Psoas muscle (tissue), 8 donors: Measurements from ENCODE around the gene FHOD1. TPM values are rescaled to one million over a fixed set of nuclear protein-coding genes. Genes with fewer than 3 reads are reported as not detected.

ENCODE experiments used
- ATAC-seq, 4 donors: fragments of 200-7000 bp; cut with Tn5 transposase; one replicate each; pipeline ENCODE4 v1.9.1; 2020; ENCODE audit warnings: moderate library complexity in 3 of 4, mild to moderate bottlenecking in 2 of 4
- DNase-seq, 2 donors: peaks; one replicate each; pipeline ENCODE4 v3.0.0-alpha.2; 2020
- H3K27ac ChIP-seq: fragments of 200-600 bp; one replicate; pipeline ENCODE4 v1.8.0; 2022
- H3K27me3 ChIP-seq, 3 donors: fragments of 200-600 bp in 1 of 3; one replicate each; pipeline versions ENCODE4 v1.6.1 to v1.8.0; 2013 to 2022; ENCODE audit warnings: low read length in 2 of 3, mild to moderate bottlenecking in 2 of 3, moderate library complexity in 1 of 3; ENCODE audit not compliant: insufficient read depth in 3 of 3
- H3K36me3 ChIP-seq, 2 donors: fragments of 200-600 bp in 1 of 2; one replicate each; pipeline versions ENCODE4 v1.6.1 to v1.8.0; 2013 to 2022; ENCODE audit warnings: low read depth in 1 of 2, mild to moderate bottlenecking in 1 of 2, moderate library complexity in 1 of 2; ENCODE audit not compliant: insufficient read depth in 1 of 2
- H3K4me1 ChIP-seq: fragments of 200-600 bp; one replicate; pipeline ENCODE4 v1.8.0; 2022
- H3K4me3 ChIP-seq: fragments of 200-600 bp; one replicate; pipeline ENCODE4 v1.8.0; 2022; ENCODE audit warnings: mild to moderate bottlenecking
- H3K9me3 ChIP-seq: fragments of 200-600 bp; one replicate; pipeline ENCODE4 v1.8.0; 2022
- whole genome bisulfite sequencing, 3 donors: extraction: QIAGEN DNeasy Blood & Tissue Kit; methylation state at CpG; one replicate each; pipeline versions ENCODE4 v1.1.6 to v1.1.7; 2013; 5-methylcytosine and 5-hydroxymethylcytosine counted together
- intact Hi-C, 2 donors: fragments of 100-400 bp; cut with DNase I; formaldehyde crosslinking; loops; one replicate each; pipeline versions ENCODE4 v1.11.0 to v1.14.2; 2022
- polyA plus RNA-seq, 3 donors: library from polyadenylated mRNA; stranded (reverse); fragments of 200-250 nt; gene quantifications; one replicate each; pipeline ENCODE4 v1.2.3, GENCODE V29; 2013
- total RNA-seq, 4 donors: library from RNA; stranded (reverse); fragmentation: NEBNext Ultra II Directional in 2 of 4; extraction: Animal tissue kit (Norgen Biotek cat#: 25700) in 2 of 4; gene quantifications; one replicate each; pipeline versions ENCODE4 v1.2.1 to v1.2.4, GENCODE V29; 2021 to 2023
- TF ChIP-seq, protein P1 (sequence below): fragments of 200-600 bp; IDR thresholded peaks from one replicate; pipeline ENCODE4 v1.8.0; 2022; ENCODE audit warnings: antibody characterized with exemption
- donor health status: healthy with polysubstance abuse.
- donor health status: DM: no; HTN: no; CAD: no; lungs with moderate emphysema.
- donor health status: Bipolar disorder and iron deficiency.
- donor health status: healthy.
- donor health status: DM: yes; HTN: yes; CAD: no.
- donor health status: DM: no; HTN: no; CAD: no.
- donor health status: DM: no; HTN: no; CAD: no.
- donor health status: DM: yes; HTN: yes; CAD: no.

Gene FHOD1
- total and polyA plus RNA-seq, 7 donors: 16.9 to 154 (median 61.5) TPM

DNA sequence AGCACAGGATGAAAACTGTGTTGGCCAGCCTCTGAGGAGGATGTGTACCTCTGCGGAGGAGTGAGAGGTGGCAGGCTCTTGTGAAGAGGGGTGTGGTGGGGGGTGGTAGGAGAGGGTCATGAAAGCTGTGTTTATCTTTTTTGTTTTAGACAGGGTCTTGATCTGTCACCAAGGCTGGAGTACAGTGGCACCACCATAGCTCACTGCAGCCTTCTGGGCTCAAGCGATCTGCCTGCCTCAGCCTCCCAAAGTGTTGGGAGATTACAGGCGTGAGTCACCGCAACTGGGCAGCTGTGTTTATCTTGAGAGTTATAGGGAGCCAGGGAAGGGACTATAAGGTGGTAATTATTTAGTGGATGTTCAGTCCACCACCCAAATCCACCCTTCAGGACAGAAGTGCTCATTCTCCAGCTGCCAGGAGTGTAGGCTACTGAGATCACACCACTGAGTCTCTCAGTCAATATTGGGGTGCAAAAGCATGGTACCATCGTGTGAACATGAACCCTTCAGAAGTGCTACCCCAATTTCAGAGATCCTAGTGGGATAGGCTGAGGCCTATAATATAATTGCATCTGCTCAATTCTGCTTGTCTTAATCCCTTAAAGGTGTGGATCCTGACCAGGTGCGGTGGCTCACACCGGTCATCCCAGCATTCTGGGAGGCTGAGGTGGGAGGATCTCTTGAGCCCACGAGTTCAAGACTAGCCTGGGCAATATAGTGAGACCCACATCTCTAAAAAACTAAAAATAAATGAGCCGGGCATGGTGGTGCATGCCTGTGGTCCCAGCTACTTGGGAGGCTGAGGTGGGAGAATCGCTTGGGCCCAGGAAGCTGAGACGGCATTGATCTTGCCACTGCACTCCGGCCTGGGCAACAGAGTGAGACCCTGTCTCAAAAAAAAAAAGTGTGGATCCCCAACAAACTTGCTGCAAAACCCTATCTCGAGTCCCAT, 56.6 kb downstream of the FHOD1 start:
- H3K4me1 ChIP-seq: peaks cover 28% of the 10 kb centered on the region
- DNase-seq (no peak), ATAC-seq (no peak)
- TF ChIP-seq, protein P1, sequence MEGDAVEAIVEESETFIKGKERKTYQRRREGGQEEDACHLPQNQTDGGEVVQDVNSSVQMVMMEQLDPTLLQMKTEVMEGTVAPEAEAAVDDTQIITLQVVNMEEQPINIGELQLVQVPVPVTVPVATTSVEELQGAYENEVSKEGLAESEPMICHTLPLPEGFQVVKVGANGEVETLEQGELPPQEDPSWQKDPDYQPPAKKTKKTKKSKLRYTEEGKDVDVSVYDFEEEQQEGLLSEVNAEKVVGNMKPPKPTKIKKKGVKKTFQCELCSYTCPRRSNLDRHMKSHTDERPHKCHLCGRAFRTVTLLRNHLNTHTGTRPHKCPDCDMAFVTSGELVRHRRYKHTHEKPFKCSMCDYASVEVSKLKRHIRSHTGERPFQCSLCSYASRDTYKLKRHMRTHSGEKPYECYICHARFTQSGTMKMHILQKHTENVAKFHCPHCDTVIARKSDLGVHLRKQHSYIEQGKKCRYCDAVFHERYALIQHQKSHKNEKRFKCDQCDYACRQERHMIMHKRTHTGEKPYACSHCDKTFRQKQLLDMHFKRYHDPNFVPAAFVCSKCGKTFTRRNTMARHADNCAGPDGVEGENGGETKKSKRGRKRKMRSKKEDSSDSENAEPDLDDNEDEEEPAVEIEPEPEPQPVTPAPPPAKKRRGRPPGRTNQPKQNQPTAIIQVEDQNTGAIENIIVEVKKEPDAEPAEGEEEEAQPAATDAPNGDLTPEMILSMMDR: no peak
- H3K9me3 ChIP-seq: no peaks in the 10 kb centered on the region
- H3K27ac ChIP-seq: peak overlapping the region; percentile 87
- intact Hi-C loops: loop anchor here in 1 of 2 donors (5.0 kb wide), 1 partner anchor 37 kb away; the partner anchor contains the start of gene TMEM208
- no peak overlapping the region for H3K4me3 ChIP-seq
- no peaks in the 10 kb centered on the region for H3K27me3 ChIP-seq
- peaks cover 10 to 22% of the 10 kb centered on the region in 2 donors for H3K36me3 ChIP-seq
- WGBS, 3 donors: 74 to 80% (median 79%) methylated on average over 13 of the region's 13 CpGs

DNA sequence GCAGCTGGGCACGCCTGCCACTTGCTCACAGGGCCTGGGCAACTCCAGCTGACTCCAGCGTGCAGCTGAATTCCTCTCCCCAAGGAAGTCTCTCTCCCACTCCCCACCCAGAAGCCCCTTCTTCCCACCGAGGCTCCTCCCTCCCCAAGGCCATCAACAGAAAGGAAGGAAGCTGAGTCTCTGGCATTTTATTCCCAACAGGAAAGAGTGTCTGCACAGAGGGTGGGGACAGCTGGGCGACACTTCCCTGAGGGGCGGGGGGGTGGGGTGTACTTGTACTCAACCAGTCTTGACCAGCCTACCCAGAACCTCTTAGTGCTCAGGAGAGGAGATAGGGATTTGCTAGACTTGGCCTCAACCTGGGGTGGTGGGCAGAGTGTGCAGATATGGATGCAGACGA, 57.2 kb downstream of the FHOD1 start, which contains the start of gene EXOC3L1:
Gene EXOC3L1 (minus strand): TSS at position 96 of the 400 bp plus-strand sequence. CDS start 460 bp downstream, outside the sequence.
- H3K4me3 ChIP-seq: peak within 1 kb of the TSS; percentile 11
- H3K36me3 ChIP-seq: peaks cover 4 to 15% of the 10 kb centered on the region in 2 donors
- no peak within 1 kb of the TSS for H3K27ac ChIP-seq
- no peaks in the 10 kb centered on the region for H3K27me3 ChIP-seq
- no peaks in the 10 kb centered on the region for H3K9me3 ChIP-seq
- TF ChIP-seq, protein P1: no peak
- H3K4me1 ChIP-seq: peaks cover 34% of the 10 kb centered on the region
- DNase-seq (no peak), ATAC-seq (no peak)
- 31 to 43% (median 41%) methylated on average over 6 of the region's 6 CpGs for WGBS, 3 donors
- intact Hi-C loops: loop anchor here in 1 of 2 donors (5.0 kb wide), 1 partner anchor 37 kb away; the partner anchor contains the start of gene TMEM208

DNA sequence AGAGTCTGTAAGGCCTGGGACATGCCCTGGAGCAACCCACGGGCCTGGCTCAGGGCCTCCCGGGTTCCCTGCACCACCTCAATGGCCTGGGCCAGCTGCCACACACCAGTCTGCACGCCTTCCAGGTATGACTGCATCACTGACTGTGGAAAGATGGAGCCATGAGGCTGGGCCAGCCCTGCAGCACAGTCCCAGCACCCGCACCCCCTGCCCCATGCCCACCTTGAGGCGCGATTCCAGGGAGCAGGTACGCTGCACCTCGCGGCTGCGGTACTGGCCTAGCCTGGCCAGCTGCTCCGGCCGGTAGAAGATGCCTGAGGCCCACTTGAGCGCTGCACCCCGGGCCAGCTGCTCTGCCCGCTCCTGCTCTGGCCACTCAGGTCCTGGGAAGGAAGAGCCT, 58.5 kb downstream of the FHOD1 start:
- 87 to 90% (median 88%) methylated on average over 15 of the region's 15 CpGs for WGBS, 3 donors
- Histone ChIP-seq H3K36me3 (peaks cover 0 to 3% of the 10 kb centered on the region in 2 donors), H3K4me3 (no peak overlapping the region), H3K27ac (no peak overlapping the region), H3K9me3 (no peaks in the 10 kb centered on the region), H3K4me1 (peaks cover 39% of the 10 kb centered on the region), H3K27me3 (no peaks in the 10 kb centered on the region)
- ATAC-seq (no peak), DNase-seq (peak in 1 of 2 donors; percentile 51)
- TF ChIP-seq, protein P1: no peak
- intact Hi-C loops: no loop called here

DNA sequence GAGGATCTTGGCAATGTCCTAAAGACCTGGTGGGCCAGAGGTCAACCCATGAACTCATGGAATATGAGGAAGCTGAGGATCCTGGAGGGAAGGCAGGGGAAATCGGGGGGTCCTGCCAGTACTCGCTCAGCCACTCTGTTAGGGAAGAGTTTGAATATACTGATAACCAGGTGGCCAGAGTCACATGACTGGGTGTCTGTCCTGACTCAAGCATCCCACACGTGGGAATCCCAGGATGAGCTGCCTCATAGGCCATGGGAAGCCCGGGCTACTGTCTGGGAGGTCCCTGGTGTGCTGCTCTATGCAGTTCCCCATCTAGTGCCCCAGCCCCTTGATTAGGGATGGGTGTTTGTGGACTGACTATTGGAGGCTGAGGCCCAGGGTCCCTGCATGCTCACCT, 59.0 kb downstream of the FHOD1 start:
- Histone ChIP-seq H3K4me1 (peaks cover 35% of the 10 kb centered on the region), H3K27ac (no peak overlapping the region), H3K9me3 (no peaks in the 10 kb centered on the region), H3K27me3 (no peaks in the 10 kb centered on the region), H3K4me3 (no peak overlapping the region), H3K36me3 (no peaks in the 10 kb centered on the region)
- DNase-seq (no peak), ATAC-seq (no peak)
- WGBS, 3 donors: 65 to 79% (median 77%) methylated on average over 4 of the region's 4 CpGs
- intact Hi-C loops: no loop called here
- TF ChIP-seq, protein P1: no peak
